Neuron (in vitro differentiated cells): ENCODE results near the gene SLC23A1.
"Not testable (repeated sequence)": the region's sequence is repeated elsewhere in the genome, so short reads cannot be mapped to it uniquely, and the experiment has no call there.

Source experiments
- H2AFZ ChIP-seq: one replicate; pipeline ENCODE4 v1.6.1; 2013; ENCODE audit warnings: low read depth, mild to moderate bottlenecking, inconsistent platforms, low read length, moderate library complexity
- H3K27me3 ChIP-seq: one replicate; pipeline ENCODE4 v1.6.1; 2013; ENCODE audit warnings: low read length; ENCODE audit not compliant: insufficient read depth
- H3K36me3 ChIP-seq: one replicate; pipeline ENCODE4 v1.6.1; 2013; ENCODE audit warnings: low read length; ENCODE audit not compliant: insufficient read depth
- H3K4me1 ChIP-seq: one replicate; pipeline ENCODE4 v1.6.1; 2013; ENCODE audit warnings: low read length; ENCODE audit not compliant: insufficient read depth
- H3K4me3 ChIP-seq: 2 replicates; pipeline ENCODE4 v1.5.1; 2013; ENCODE audit warnings: mild to moderate bottlenecking, low read length, moderate library complexity
- H3K9me3 ChIP-seq: one replicate; pipeline ENCODE4 v1.6.1; 2013; ENCODE audit warnings: low read length

Gene SLC23A1

GRCh38 chr5:139391570-139392323 lies 8.7 kb upstream of the SLC23A1 start:
- H3K27me3 ChIP-seq: peaks cover 28% of the 10 kb centered on the region
- no peaks in the 10 kb centered on the region for H3K36me3 ChIP-seq
- peaks cover 6% of the 10 kb centered on the region for H3K4me1 ChIP-seq
- H3K9me3 ChIP-seq: peaks cover 25% of the 10 kb centered on the region
- no peak overlapping the region for H2AFZ ChIP-seq
- no peak overlapping the region for H3K4me3 ChIP-seq

DNA sequence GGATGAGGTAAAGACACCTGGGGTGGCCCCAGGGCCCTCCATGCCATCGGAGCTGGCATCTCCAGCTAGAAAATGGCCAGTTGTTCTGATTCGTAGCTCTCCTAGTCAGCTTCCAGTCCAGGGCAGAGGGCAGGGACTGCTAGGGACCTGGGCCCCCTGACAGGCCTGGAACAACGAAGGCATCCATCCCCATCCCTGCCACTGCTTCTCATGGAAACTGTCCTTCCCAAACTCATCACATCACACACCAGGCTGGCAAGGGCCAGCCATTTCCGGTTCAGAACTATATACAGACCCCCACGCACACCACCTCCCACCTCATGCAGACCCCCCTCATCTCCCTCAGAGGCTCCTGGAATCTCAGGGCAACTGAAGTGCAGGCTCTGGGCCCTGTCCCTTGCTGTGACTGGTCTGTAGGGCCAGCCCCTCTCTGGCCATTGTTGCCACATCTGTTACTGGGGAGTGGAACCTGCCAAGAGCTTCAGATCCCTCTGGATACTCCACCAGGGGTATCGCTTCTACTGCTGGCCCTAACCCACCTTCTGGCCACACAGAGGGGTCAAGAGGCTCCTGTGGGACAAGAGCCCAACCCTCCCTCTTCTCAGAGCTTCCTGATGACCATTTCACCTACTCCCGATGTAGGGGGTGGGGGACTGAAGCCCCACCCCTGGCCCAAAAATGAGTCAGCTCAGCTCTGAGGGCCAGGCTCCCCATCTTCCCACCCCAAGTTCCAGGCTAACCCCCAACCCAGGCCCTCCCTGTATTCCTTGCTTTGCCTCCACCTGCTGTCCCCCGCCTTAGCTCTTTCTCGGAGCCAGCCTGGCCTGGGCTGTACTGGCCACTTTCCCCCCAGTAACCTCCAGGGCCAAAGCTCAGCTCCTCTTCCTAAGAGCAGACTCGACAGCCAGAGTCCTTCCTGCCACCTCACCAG lies 7.8 kb upstream of the SLC23A1 start:
- no peak overlapping the region for H3K4me3 ChIP-seq
- peaks cover 6% of the 10 kb centered on the region for H3K4me1 ChIP-seq

DNA sequence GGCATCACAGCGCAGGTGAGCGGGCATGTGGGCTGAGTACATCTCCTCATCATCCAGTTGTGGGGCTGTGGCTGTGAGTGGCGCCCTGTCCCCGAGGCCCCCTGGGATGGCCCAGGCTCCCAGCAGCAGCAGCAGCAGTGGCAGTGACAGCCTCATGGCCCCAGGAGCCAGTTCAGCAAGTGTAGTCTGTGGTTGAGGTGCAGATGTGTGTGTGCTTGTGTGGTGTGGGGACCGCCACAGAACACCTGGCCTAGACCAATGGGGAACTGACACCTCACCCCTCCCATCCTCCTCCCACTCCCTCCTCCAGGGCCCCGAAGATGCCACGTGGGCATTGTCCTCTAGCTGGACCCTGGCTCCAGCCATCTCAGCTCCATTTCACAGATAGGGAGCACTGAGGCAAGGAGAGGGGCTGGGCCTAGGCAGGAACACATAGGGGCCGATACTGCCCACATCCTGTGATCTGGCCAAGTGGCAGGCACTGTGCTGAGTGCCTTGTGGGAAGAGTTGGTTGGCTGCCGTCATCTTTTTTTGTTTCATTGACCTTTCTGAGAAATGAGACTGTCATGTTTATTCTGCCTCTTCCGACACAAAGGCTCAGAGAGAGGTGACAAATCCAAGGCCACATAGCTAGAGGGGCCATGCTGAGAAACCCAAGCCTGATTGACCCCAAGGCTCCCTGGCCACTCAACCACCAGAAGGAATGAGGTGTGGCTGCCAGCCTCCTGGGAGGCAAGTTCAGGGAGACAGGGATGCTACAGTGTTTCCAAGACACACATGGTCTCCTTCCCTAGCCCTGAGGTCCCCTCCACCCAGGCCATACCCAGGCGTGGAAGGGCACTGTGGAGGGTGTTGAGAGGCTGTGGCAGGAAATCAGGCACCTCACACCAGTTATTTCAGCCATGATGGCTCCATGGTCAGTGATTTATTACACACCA lies 6.9 kb upstream of the SLC23A1 start, which contains the start of gene MZB1:
MZB1 (minus strand) TSS at position 213 of the 938 bp plus-strand sequence; CDS start at position 156, 57 bp downstream.
- Histone ChIP-seq H3K36me3 (no peaks in the 10 kb centered on the region), H3K4me3 (no peak within 1 kb of the TSS), H3K9me3 (peaks cover 19% of the 10 kb centered on the region), H2AFZ (no peak within 1 kb of the TSS), H3K27me3 (peaks cover 31% of the 10 kb centered on the region), H3K4me1 (peaks cover 6% of the 10 kb centered on the region)

More for the DNA sequence above, 7.8 kb upstream of the SLC23A1 start:
- Histone ChIP-seq H3K27me3 (peaks cover 35% of the 10 kb centered on the region), H2AFZ (no peak overlapping the region), H3K9me3 (peaks cover 25% of the 10 kb centered on the region), H3K36me3 (no peaks in the 10 kb centered on the region)

DNA sequence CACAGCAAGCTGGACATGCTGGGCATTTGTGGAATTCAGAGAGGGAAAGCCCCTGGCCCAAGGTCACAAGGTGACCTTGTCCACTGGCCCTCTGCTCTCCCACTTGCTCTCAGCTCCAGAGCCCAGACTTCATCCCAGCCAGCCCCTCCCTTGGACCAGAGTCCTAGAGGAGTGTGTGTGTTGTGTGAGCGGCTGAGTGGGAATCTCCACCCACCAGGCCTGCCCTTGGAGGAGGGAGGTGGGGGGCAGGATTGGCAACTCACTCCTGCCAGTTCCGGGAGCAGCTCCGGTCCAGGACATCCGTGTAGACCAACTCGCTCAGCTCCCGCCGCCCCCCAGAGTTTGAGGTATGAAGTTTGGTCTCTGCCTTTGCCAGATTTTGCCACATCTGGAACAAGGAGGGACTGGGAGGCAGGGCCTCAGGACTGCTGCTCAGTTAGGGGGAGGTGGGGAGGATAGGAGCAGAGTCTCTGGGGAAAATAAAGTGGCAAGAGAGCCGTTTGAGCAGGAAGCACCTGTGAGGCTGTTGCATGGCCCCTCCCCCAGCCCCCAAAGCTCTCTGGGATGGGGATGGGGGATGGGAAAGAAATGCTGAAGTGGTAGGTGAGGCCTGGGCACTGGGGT lies 5.2 kb upstream of the SLC23A1 start:
- H2AFZ ChIP-seq: no peak overlapping the region
- no peaks in the 10 kb centered on the region for H3K36me3 ChIP-seq

GRCh38 chr5:139387611-139388197 lies 4.6 kb upstream of the SLC23A1 start:
- peaks cover 5% of the 10 kb centered on the region for H3K9me3 ChIP-seq
- H3K36me3 ChIP-seq: no peaks in the 10 kb centered on the region
- H3K4me1 ChIP-seq: peaks cover 6% of the 10 kb centered on the region
- no peak overlapping the region for H2AFZ ChIP-seq
- peaks cover 19% of the 10 kb centered on the region for H3K27me3 ChIP-seq
- no peak overlapping the region for H3K4me3 ChIP-seq

More for the DNA sequence above, 5.2 kb upstream of the SLC23A1 start:
- H3K27me3 ChIP-seq: peaks cover 25% of the 10 kb centered on the region
- peaks cover 6% of the 10 kb centered on the region for H3K4me1 ChIP-seq
- H3K4me3 ChIP-seq: no peak overlapping the region
- peaks cover 11% of the 10 kb centered on the region for H3K9me3 ChIP-seq

- H3K4me1 ChIP-seq, H2AFZ ChIP-seq, H3K4me3 ChIP-seq, H3K36me3 ChIP-seq, H3K9me3 ChIP-seq: not testable (repeated sequence)
- peaks cover 17% of the 10 kb centered on the region for H3K27me3 ChIP-seq
Observed at GRCh38 chr5:139386956-139387355, 3.9 kb upstream of the SLC23A1 start.

DNA sequence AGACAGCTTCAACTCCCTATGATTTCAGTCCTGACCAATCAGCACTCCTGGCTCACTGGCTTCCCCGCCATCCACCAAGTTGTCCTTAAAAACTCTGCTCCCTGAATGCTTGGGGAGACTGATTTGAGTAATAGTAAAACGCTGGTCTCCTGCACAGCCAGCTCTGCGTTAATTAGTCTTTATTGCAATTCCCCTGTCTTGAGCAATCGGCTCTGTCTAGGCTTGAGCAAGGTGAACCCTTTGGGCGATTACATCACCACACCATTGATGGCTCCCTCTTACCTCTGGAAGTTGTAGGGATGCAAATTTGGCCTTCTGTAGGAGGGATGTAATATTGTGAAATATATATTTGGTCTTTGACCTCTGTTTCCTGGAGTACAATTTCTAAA lies 2.9 kb upstream of the SLC23A1 start:
- Histone ChIP-seq H3K4me3 (no peak overlapping the region), H3K9me3 (no peaks in the 10 kb centered on the region), H3K36me3 (no peaks in the 10 kb centered on the region), H2AFZ (no peak overlapping the region), H3K4me1 (peaks cover 6% of the 10 kb centered on the region), H3K27me3 (peaks cover 10% of the 10 kb centered on the region)

- peaks cover 10% of the 10 kb centered on the region for H3K27me3 ChIP-seq
- no peaks in the 10 kb centered on the region for H3K9me3 ChIP-seq
- H2AFZ ChIP-seq: no peak overlapping the region
- no peak overlapping the region for H3K4me3 ChIP-seq
- H3K36me3 ChIP-seq: no peaks in the 10 kb centered on the region
- peaks cover 2% of the 10 kb centered on the region for H3K4me1 ChIP-seq
Observed at GRCh38 chr5:139385061-139386049, 2.3 kb upstream of the SLC23A1 start.

DNA sequence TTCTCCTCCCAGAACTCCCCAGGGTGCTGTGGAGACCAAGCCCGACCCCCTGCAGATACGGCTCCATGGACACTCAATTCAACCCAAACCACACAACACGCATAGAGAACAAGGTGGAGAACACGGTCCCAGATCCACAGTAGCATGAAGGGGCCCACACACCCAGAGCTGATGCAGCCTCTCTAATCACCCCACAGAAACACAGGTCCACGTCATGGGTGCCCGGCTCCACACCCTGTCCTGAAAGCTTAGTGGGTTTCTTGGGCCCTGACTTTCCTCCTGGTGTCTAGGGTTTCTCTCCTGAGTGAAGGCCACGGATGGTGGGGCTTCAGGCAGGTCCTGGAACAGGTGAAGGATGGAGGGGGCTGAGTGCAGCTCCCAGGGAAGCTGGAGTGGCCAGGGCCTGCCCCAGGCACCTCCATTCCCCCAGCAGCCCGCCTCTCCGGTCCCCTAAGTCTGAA lies 1.5 kb upstream of the SLC23A1 start:
- Histone ChIP-seq H3K4me1 (no peaks in the 10 kb centered on the region), H2AFZ (no peak overlapping the region), H3K9me3 (no peaks in the 10 kb centered on the region), H3K27me3 (peaks cover 10% of the 10 kb centered on the region), H3K36me3 (no peaks in the 10 kb centered on the region), H3K4me3 (no peak overlapping the region)

GRCh38 chr5:139383993-139384590 lies 995 bp upstream of the SLC23A1 start:
- Histone ChIP-seq H2AFZ (no peak overlapping the region), H3K4me3 (no peak overlapping the region), H3K27me3 (peaks cover 10% of the 10 kb centered on the region), H3K9me3 (no peaks in the 10 kb centered on the region), H3K4me1 (no peaks in the 10 kb centered on the region), H3K36me3 (no peaks in the 10 kb centered on the region)

GRCh38 chr5:139382807-139383206 lies 290 bp downstream of the SLC23A1 start:
- no peaks in the 10 kb centered on the region for H3K4me1 ChIP-seq
- no peak overlapping the region for H3K4me3 ChIP-seq

More at GRCh38 chr5:139382807-139383206, 290 bp downstream of the SLC23A1 start:
- Histone ChIP-seq H3K27me3 (peaks cover 10% of the 10 kb centered on the region), H3K9me3 (no peaks in the 10 kb centered on the region), H2AFZ (no peak overlapping the region), H3K36me3 (no peaks in the 10 kb centered on the region)
